SK-N-SH treated with all-trans-retinoic acid at 6 μM for 48 hours (cell line): ENCODE measurements around the gene DMD.

Experiments
- ATAC-seq: fragments of 200-7000 bp; cut with Tn5 transposase; 3 replicates; pipeline ENCODE4 v1.9.1; 2020; ENCODE audit warnings: mild to moderate bottlenecking, moderate library complexity
- ARNTL ChIP-seq: fragments of 450-650 bp; formaldehyde crosslinking; IDR thresholded peaks from 2 replicates; pipeline ENCODE4 v1.5.0; 2020; ENCODE audit warnings: low read depth, mild to moderate bottlenecking, moderate library complexity, borderline replicate concordance
- BACH2 ChIP-seq: fragments of 250-450 bp; sonication (Bioruptor Pico); IDR thresholded peaks from 2 replicates; pipeline ENCODE4 v1.9.0; 2021; ENCODE audit warnings: mild to moderate bottlenecking, borderline replicate concordance
- CSDC2 ChIP-seq: fragments of 250-450 bp; sonication (Bioruptor Pico); IDR thresholded peaks from 2 replicates; pipeline ENCODE4 v1.5.0; 2020; ENCODE audit warnings: mild to moderate bottlenecking, moderate library complexity
- ESRRG ChIP-seq: fragments of 250-450 bp; sonication (Bioruptor Pico); IDR thresholded peaks from 2 replicates; pipeline ENCODE4 v1.6.1; 2021; ENCODE audit warnings: mild to moderate bottlenecking
- GLIS3 ChIP-seq: fragments of 250-450 bp; sonication (Bioruptor Pico); IDR thresholded peaks from 2 replicates; pipeline ENCODE4 v1.5.0; 2020; ENCODE audit warnings: mild to moderate bottlenecking, moderate library complexity
- ISL1 ChIP-seq: fragments of 250-450 bp; sonication (Bioruptor Pico); IDR thresholded peaks from 2 replicates; pipeline ENCODE4 v2.1.2; 2022; ENCODE audit warnings: mild to moderate bottlenecking, moderate library complexity
- OSR1 ChIP-seq: fragments of 250-450 bp; sonication (Bioruptor Pico); IDR thresholded peaks from 2 replicates; pipeline ENCODE4 v1.8.0; 2022; ENCODE audit warnings: moderate library complexity, mild to moderate bottlenecking, inconsistent platforms
- PATZ1 ChIP-seq: fragments of 250-450 bp; sonication (Bioruptor Pico); IDR thresholded peaks from 2 replicates; pipeline ENCODE4 v1.8.0; 2020; ENCODE audit warnings: mild to moderate bottlenecking, moderate library complexity, borderline replicate concordance
- PPARA ChIP-seq: fragments of 250-450 bp; sonication (Bioruptor Pico); IDR thresholded peaks from 2 replicates; pipeline ENCODE4 v1.5.0; 2020; ENCODE audit warnings: mild to moderate bottlenecking, borderline replicate concordance
- RARB ChIP-seq: fragments of 250-450 bp; sonication (Bioruptor Pico); IDR thresholded peaks from 2 replicates; pipeline ENCODE4 v1.8.0; 2021; ENCODE audit warnings: mild to moderate bottlenecking, moderate library complexity
- SNAI2 ChIP-seq: fragments of 250-450 bp; sonication (Bioruptor Pico); IDR thresholded peaks from 2 replicates; pipeline ENCODE4 v1.5.0; 2020; ENCODE audit warnings: mild to moderate bottlenecking, moderate library complexity
- TOX ChIP-seq: fragments of 250-450 bp; sonication (Bioruptor Pico); IDR thresholded peaks from 2 replicates; pipeline ENCODE4 v1.8.0; 2021; ENCODE audit warnings: mild to moderate bottlenecking, moderate library complexity, borderline replicate concordance
- TSHZ2 ChIP-seq: fragments of 250-450 bp; sonication (Bioruptor Pico); IDR thresholded peaks from 2 replicates; pipeline ENCODE4 v1.5.0; 2020; ENCODE audit warnings: mild to moderate bottlenecking, moderate library complexity
- ZC3H10 ChIP-seq: fragments of 250-450 bp; sonication (Bioruptor Pico); IDR thresholded peaks from 2 replicates; pipeline ENCODE4 v1.5.1; 2021; ENCODE audit warnings: mild to moderate bottlenecking, moderate library complexity
- ZFP3 ChIP-seq: fragments of 250-450 bp; sonication (Bioruptor Pico); IDR thresholded peaks from 2 replicates; pipeline ENCODE4 v1.5.0; 2020; ENCODE audit warnings: mild to moderate bottlenecking, moderate library complexity
- ZFP30 ChIP-seq: fragments of 450-650 bp; formaldehyde crosslinking; IDR thresholded peaks from 2 replicates; pipeline ENCODE4 v1.5.0; 2022; ENCODE audit warnings: mild to moderate bottlenecking, moderate library complexity
- ZNF70 ChIP-seq: fragments of 450-650 bp; formaldehyde crosslinking; IDR thresholded peaks from 2 replicates; pipeline ENCODE4 v1.5.0; 2020; ENCODE audit warnings: mild to moderate bottlenecking, moderate library complexity
- ZNF8 ChIP-seq: fragments of 450-650 bp; formaldehyde crosslinking; IDR thresholded peaks from 2 replicates; pipeline ENCODE4 v1.5.0; 2020; ENCODE audit warnings: mild to moderate bottlenecking, moderate library complexity
- TF ChIP-seq, protein P1 (sequence below): fragments of 250-450 bp; sonication (Bioruptor Pico); IDR thresholded peaks from 2 replicates; pipeline ENCODE4 v1.8.0; 2021; ENCODE audit warnings: low read depth, mild to moderate bottlenecking, moderate library complexity, borderline replicate concordance
- TF ChIP-seq, protein P2 (sequence below): fragments of 250-450 bp; sonication (Bioruptor Pico); IDR thresholded peaks from 2 replicates; pipeline ENCODE4 v1.5.1; 2020; ENCODE audit warnings: low read depth, mild to moderate bottlenecking, moderate library complexity
- TF ChIP-seq, protein P3 (sequence below): fragments of 250-450 bp; sonication (Bioruptor Pico); IDR thresholded peaks from 2 replicates; pipeline ENCODE4 v1.5.1; 2021; ENCODE audit warnings: mild to moderate bottlenecking, moderate library complexity

DMD gene

DNA sequence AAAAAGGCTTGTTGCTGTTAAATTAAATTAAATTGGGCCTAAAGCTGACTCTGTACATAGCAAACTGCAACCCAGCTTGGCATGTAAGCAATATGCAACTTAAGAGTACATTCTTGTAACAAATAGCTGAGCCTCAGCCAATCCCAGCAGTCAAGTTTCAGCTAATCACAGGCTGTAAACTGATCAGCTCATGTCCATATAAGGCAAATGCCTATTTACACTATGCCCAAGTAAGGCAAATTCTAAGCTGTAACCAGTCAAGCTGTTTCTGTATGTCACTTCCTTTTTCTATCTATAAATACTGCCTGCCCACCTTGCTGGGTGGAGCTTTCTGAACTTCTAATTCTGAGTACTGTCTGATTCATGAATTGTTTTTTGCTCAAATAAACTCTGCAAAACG is 1710.4 kb downstream of the DMD start:
- TF ChIP-seq, protein P1, sequence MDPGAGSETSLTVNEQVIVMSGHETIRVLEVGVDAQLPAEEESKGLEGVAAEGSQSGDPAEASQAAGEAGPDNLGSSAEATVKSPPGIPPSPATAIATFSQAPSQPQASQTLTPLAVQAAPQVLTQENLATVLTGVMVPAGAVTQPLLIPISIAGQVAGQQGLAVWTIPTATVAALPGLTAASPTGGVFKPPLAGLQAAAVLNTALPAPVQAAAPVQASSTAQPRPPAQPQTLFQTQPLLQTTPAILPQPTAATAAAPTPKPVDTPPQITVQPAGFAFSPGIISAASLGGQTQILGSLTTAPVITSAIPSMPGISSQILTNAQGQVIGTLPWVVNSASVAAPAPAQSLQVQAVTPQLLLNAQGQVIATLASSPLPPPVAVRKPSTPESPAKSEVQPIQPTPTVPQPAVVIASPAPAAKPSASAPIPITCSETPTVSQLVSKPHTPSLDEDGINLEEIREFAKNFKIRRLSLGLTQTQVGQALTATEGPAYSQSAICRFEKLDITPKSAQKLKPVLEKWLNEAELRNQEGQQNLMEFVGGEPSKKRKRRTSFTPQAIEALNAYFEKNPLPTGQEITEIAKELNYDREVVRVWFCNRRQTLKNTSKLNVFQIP (CRISPR knock-in tag): no peak
- no peak for TF ChIP-seq ZNF8 (CRISPR knock-in tag)
- no peak for TF ChIP-seq PATZ1 (CRISPR knock-in tag)
- TF ChIP-seq ARNTL (CRISPR knock-in tag): no peak
- TF ChIP-seq CSDC2 (CRISPR knock-in tag): no peak
- TF ChIP-seq ISL1 (CRISPR knock-in tag): no peak
- TF ChIP-seq ZNF70 (CRISPR knock-in tag): no peak
- TF ChIP-seq GLIS3 (CRISPR knock-in tag): no peak
- no peak for TF ChIP-seq ZC3H10 (CRISPR knock-in tag)
- no peak for TF ChIP-seq PPARA (CRISPR knock-in tag)
- TF ChIP-seq ZFP30 (CRISPR knock-in tag): no peak
- no peak for TF ChIP-seq BACH2 (CRISPR knock-in tag)
- TF ChIP-seq, all 23 proteins: peak for 0

GRCh38 chrX:31499109-31499508 is 1712.2 kb downstream of the DMD start:
- TF ChIP-seq PPARA (CRISPR knock-in tag) (no peak), RARB (no peak), TSHZ2 (CRISPR knock-in tag) (no peak), GLIS3 (CRISPR knock-in tag) (no peak), ESRRG (CRISPR knock-in tag) (no peak), OSR1 (CRISPR knock-in tag) (no peak), BACH2 (CRISPR knock-in tag) (no peak), ZC3H10 (CRISPR knock-in tag) (no peak), ARNTL (CRISPR knock-in tag) (no peak), ZFP30 (CRISPR knock-in tag) (no peak), ZNF8 (CRISPR knock-in tag) (no peak), CSDC2 (CRISPR knock-in tag) (no peak), ZFP3 (CRISPR knock-in tag) (no peak), TOX (no peak), SNAI2 (CRISPR knock-in tag) (no peak)
- TF ChIP-seq, protein P1 (CRISPR knock-in tag): no peak
- TF ChIP-seq, protein P2, sequence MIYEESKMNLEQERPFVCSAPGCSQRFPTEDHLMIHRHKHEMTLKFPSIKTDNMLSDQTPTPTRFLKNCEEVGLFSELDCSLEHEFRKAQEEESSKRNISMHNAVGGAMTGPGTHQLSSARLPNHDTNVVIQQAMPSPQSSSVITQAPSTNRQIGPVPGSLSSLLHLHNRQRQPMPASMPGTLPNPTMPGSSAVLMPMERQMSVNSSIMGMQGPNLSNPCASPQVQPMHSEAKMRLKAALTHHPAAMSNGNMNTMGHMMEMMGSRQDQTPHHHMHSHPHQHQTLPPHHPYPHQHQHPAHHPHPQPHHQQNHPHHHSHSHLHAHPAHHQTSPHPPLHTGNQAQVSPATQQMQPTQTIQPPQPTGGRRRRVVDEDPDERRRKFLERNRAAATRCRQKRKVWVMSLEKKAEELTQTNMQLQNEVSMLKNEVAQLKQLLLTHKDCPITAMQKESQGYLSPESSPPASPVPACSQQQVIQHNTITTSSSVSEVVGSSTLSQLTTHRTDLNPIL (CRISPR knock-in tag): no peak
- TF ChIP-seq, protein P3, sequence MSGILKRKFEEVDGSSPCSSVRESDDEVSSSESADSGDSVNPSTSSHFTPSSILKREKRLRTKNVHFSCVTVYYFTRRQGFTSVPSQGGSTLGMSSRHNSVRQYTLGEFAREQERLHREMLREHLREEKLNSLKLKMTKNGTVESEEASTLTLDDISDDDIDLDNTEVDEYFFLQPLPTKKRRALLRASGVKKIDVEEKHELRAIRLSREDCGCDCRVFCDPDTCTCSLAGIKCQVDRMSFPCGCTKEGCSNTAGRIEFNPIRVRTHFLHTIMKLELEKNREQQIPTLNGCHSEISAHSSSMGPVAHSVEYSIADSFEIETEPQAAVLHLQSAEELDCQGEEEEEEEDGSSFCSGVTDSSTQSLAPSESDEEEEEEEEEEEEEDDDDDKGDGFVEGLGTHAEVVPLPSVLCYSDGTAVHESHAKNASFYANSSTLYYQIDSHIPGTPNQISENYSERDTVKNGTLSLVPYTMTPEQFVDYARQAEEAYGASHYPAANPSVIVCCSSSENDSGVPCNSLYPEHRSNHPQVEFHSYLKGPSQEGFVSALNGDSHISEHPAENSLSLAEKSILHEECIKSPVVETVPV: no peak
- peak; percentile 85 for ATAC-seq

More for the DNA sequence above, 1710.4 kb downstream of the DMD start:
- ATAC-seq: peak; percentile 62
